K562 (cell line): ENCODE data around the gene MTTP. TPM values are rescaled to one million over a fixed set of nuclear protein-coding genes. Genes with fewer than 3 reads are reported as not detected.

Experiments
- FOXJ2 ChIP-seq: fragments of 200-800 bp; sonication (Bioruptor generic); IDR thresholded peaks from 2 replicates; pipeline ENCODE4 v1.6.1; 2016; ENCODE audit warnings: missing genetic modification characterization, missing compliant biosample characterization
- FOXO4 ChIP-seq: fragments of 450-650 bp; formaldehyde crosslinking; IDR thresholded peaks from 2 replicates; pipeline ENCODE4 v1.4.0; 2020; ENCODE audit warnings: mild to moderate bottlenecking, moderate library complexity
- GABPA ChIP-seq: fragments of 200-800 bp; sonication (Bioruptor generic); conservative IDR thresholded peaks from 2 replicates; pipeline ENCODE4 v1.6.1; 2016; ENCODE audit warnings: low read depth, missing genetic modification characterization, missing compliant biosample characterization
- GTF2A2 ChIP-seq: IDR thresholded peaks from 2 replicates; pipeline ENCODE4 v1.6.1; 2016; ENCODE audit warnings: mild to moderate bottlenecking, missing genetic modification characterization, missing compliant biosample characterization
- JUND ChIP-seq, 2 experiments: IDR thresholded peaks; 2 replicates in 1 of 2; 3 replicates in 1 of 2; pipeline ENCODE4 v1.6.1; 2011; ENCODE audit warnings: borderline replicate concordance in 2 of 2, low read depth in 2 of 2, low read length in 2 of 2, improper control_type of control experiment in 1 of 2, missing biosample characterization in 1 of 2, missing genetic modification characterization in 1 of 2, missing genetic modification reagents in 1 of 2
- MGA ChIP-seq: fragments of 450-650 bp; IDR thresholded peaks from 2 replicates; pipeline ENCODE4 v1.6.1; 2016; ENCODE audit warnings: mild to moderate bottlenecking, moderate library complexity
- NFXL1 ChIP-seq: fragments of 450-650 bp; formaldehyde crosslinking; IDR thresholded peaks from 2 replicates; pipeline ENCODE4 v1.4.0; 2021; ENCODE audit warnings: mild to moderate bottlenecking
- ZNF586 ChIP-seq: fragments of 450-650 bp; formaldehyde crosslinking; conservative IDR thresholded peaks from 2 replicates; pipeline ENCODE4 v1.4.0; 2020; ENCODE audit warnings: mild to moderate bottlenecking, moderate library complexity
- polyA plus RNA-seq, 8 experiments: library from polyadenylated mRNA; depleted of rRNA in 4 of 8; stranded (reverse) in 5 of 8; unstranded in 3 of 8; fragments of >200 nt; fragmentation: Nextera tagmentation in 2 of 8; fragmentation: Illumina TruSeq in 1 of 8; extraction: Ambion mirVana in 2 of 8; extraction: Trizol in 1 of 8; gene quantifications; 2 replicates each; pipeline versions ENCODE4 v1.2.1 to v1.2.3, GENCODE V29; 2011 to 2014; ENCODE audit warnings: inconsistent platforms in 1 of 8, missing spikeins in 1 of 8
- total RNA-seq, 7 experiments: library from RNA; depleted of rRNA in 6 of 7; stranded (reverse); fragments of >200 nt in 6 of 7; fragmentation: Illumina TruSeq in 2 of 7; extraction: Trizol in 2 of 7; gene quantifications; 2 replicates each; pipeline versions ENCODE4 v1.2.1 to v1.2.3, GENCODE V29; 2011 to 2021; ENCODE audit warnings: low replicate concordance in 1 of 7

The MTTP gene
- total and polyA plus RNA-seq, 9 of the 15 experiments (the other 6 are each of a cell fraction or from before 2014, with no cell fraction given): 0.01 to 0.29 (median 0.04) TPM; not detected in 2

GRCh38 chr4:99563310-99564186 lies 11.1 kb upstream of the MTTP start, which contains the start of gene TRMT10A (continued):
- TF ChIP-seq MGA: peak; percentile 56; the same call in 1 of the 2 replicates
- peak; percentile 65 for TF ChIP-seq JUND (IDR thresholded peaks at IDR 0.05; ENCODE audit: borderline replicate concordance, low read depth, low read length)
- peak; percentile 54; the same call in 1 of the 3 replicates for TF ChIP-seq JUND (tag; IDR thresholded peaks at IDR 0.05; ENCODE audit: borderline replicate concordance, low read depth, low read length)
- peak; percentile 38; the same call in 1 of the 2 replicates for TF ChIP-seq FOXJ2 (tag)
- no peak for TF ChIP-seq GTF2A2
- TF ChIP-seq ZNF586: no peak
- TF ChIP-seq GABPA (tag): peak; percentile 98
- no peak for TF ChIP-seq NFXL1
- TF ChIP-seq FOXO4 (CRISPR knock-in tag): no peak
